ENCODE measurements around the gene VPS13A. TPM values are rescaled to one million over a fixed set of nuclear protein-coding genes. Genes with fewer than 3 reads are reported as not detected.

The VPS13A gene
- total RNA-seq, 1 donor from 2014 or later: 37.8 TPM

GRCh38 chr9:77183581-77183980 lies 6.2 kb downstream of the VPS13A start:
- Histone ChIP-seq H3K27ac (no peak overlapping the region), H3K9me3 (no peaks in the 10 kb centered on the region), H3K4me3 (no peak overlapping the region), H3K36me3 (no peaks in the 10 kb centered on the region), H3K27me3 (ENCODE audit: low read depth) (no peaks in the 10 kb centered on the region), H3K4me1 (peaks cover 15% of the 10 kb centered on the region)
- ATAC-seq (no peak), DNase-seq (no peak)
- intact Hi-C loops (cut with DNase I): no loop called here
- no peak for TF ChIP-seq CTCF (IDR thresholded peaks at IDR 0.05)

GRCh38 chr9:77188242-77188641 lies 10.9 kb downstream of the VPS13A start:
- no peak overlapping the region for H3K27ac ChIP-seq
- no peaks in the 10 kb centered on the region for H3K9me3 ChIP-seq
- H3K4me3 ChIP-seq: no peak overlapping the region
- H3K36me3 ChIP-seq: no peaks in the 10 kb centered on the region
- ATAC-seq (no peak), DNase-seq (no peak)
- no peak for TF ChIP-seq CTCF (IDR thresholded peaks at IDR 0.05)
- H3K27me3 ChIP-seq (ENCODE audit: low read depth): no peaks in the 10 kb centered on the region
- intact Hi-C loops (cut with DNase I): no loop called here
- H3K4me1 ChIP-seq: no peaks in the 10 kb centered on the region

GRCh38 chr9:77194423-77194822 lies 17.1 kb downstream of the VPS13A start:
- Histone ChIP-seq H3K4me1 (no peaks in the 10 kb centered on the region), H3K27me3 (ENCODE audit: low read depth) (no peaks in the 10 kb centered on the region), H3K4me3 (no peak overlapping the region), H3K36me3 (no peaks in the 10 kb centered on the region), H3K9me3 (no peaks in the 10 kb centered on the region), H3K27ac (no peak overlapping the region)
- DNase-seq: no peak
- intact Hi-C loops (cut with DNase I): no loop called here
- no peak for TF ChIP-seq CTCF (IDR thresholded peaks at IDR 0.05)
- no peak for ATAC-seq

- Histone ChIP-seq H3K9me3 (no peaks in the 10 kb centered on the region), H3K36me3 (peaks cover 37% of the 10 kb centered on the region), H3K27me3 (ENCODE audit: low read depth) (no peaks in the 10 kb centered on the region), H3K4me3 (no peak overlapping the region), H3K4me1 (no peaks in the 10 kb centered on the region), H3K27ac (no peak overlapping the region)
- intact Hi-C loops (cut with DNase I): no loop called here
- no peak for TF ChIP-seq CTCF (IDR thresholded peaks at IDR 0.05)
- DNase-seq (no peak), ATAC-seq (no peak)
Measured at GRCh38 chr9:77210116-77210515, 32.8 kb downstream of the VPS13A start.

- H3K27me3 ChIP-seq (ENCODE audit: low read depth): no peaks in the 10 kb centered on the region
- no peak for TF ChIP-seq CTCF (IDR thresholded peaks at IDR 0.05)
- H3K27ac ChIP-seq: no peak overlapping the region
- H3K4me3 ChIP-seq: no peak overlapping the region
- intact Hi-C loops (cut with DNase I): no loop called here
- DNase-seq (no peak), ATAC-seq (no peak)
- no peaks in the 10 kb centered on the region for H3K9me3 ChIP-seq
- H3K4me1 ChIP-seq: no peaks in the 10 kb centered on the region
- peaks cover 44% of the 10 kb centered on the region for H3K36me3 ChIP-seq
Measured at GRCh38 chr9:77211561-77211960, 34.2 kb downstream of the VPS13A start.

- DNase-seq: no peak
- H3K36me3 ChIP-seq: peaks cover 44% of the 10 kb centered on the region
- H3K4me3 ChIP-seq: no peak overlapping the region
- H3K4me1 ChIP-seq: no peaks in the 10 kb centered on the region
- no peak for ATAC-seq
- H3K27ac ChIP-seq: no peak overlapping the region
- TF ChIP-seq CTCF (IDR thresholded peaks at IDR 0.05): no peak
- no peaks in the 10 kb centered on the region for H3K27me3 ChIP-seq (ENCODE audit: low read depth)
- intact Hi-C loops (cut with DNase I): no loop called here
- no peaks in the 10 kb centered on the region for H3K9me3 ChIP-seq
Measured at GRCh38 chr9:77212801-77213200, 35.5 kb downstream of the VPS13A start.

Data from lower lobe of right lung (tissue), 2 donors.